ENCODE measurements around the gene PDE2A. TPM values are rescaled to one million over a fixed set of nuclear protein-coding genes. Genes with fewer than 3 reads are reported as not detected.

The PDE2A gene
- total RNA-seq, 1 donor from 2014 or later: 403 TPM

DNA sequence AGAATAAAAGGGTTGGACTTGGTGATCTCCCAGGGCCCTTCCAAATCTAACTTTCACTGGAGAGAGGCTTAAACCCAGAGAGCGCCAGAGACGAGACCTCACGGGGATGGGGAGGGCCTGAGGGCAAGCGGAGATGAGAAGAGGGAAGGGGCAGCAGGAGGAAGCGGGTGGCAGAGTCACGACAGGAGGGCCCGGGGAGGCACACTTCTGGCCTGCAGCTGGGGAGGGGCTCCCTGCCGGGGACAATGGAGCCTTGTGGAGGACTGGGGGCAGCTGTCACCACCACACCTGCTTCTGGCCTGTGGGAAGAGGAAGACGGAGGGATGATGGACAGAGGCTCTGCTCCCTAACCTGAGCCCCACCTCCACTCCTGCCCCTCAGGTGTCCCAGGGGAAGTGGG lies 40.2 kb downstream of the PDE2A start:
- H3K4me1 ChIP-seq: peaks cover 0 to 5% of the 10 kb centered on the region in 2 donors
- DNase-seq (ENCODE audit: low spot score in 2 of 2): no peak

DNA sequence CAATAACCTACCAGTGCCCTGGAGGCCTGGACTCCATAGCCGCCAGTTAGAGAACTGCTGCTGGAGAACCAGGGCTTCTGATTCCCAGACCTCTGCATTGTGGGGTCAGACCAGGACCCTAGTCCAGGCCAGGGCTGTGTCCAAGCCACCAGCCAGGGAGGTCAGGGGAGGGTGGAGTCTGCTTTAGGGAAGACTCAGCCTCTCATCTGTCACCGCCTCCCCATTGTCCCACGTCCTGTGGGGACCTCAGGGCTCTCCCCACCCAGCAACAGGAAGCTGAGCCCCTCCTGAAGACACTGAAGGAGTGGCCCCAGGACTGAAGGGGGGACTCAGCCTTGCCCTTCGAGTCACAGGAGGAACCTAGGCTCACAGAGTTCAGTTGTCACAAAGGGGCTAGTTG lies 41.2 kb downstream of the PDE2A start:
- DNase-seq (ENCODE audit: low spot score in 2 of 2): no peak
- Histone ChIP-seq H3K4me3 (no peak overlapping the region), H3K9me3 (no peaks in the 10 kb centered on the region), H3K27ac (no peak overlapping the region), H3K36me3 (no peaks in the 10 kb centered on the region), H3K4me1 (peaks cover 0 to 5% of the 10 kb centered on the region in 2 donors), H3K27me3 (no peaks in the 10 kb centered on the region)
- TF ChIP-seq, protein P1, sequence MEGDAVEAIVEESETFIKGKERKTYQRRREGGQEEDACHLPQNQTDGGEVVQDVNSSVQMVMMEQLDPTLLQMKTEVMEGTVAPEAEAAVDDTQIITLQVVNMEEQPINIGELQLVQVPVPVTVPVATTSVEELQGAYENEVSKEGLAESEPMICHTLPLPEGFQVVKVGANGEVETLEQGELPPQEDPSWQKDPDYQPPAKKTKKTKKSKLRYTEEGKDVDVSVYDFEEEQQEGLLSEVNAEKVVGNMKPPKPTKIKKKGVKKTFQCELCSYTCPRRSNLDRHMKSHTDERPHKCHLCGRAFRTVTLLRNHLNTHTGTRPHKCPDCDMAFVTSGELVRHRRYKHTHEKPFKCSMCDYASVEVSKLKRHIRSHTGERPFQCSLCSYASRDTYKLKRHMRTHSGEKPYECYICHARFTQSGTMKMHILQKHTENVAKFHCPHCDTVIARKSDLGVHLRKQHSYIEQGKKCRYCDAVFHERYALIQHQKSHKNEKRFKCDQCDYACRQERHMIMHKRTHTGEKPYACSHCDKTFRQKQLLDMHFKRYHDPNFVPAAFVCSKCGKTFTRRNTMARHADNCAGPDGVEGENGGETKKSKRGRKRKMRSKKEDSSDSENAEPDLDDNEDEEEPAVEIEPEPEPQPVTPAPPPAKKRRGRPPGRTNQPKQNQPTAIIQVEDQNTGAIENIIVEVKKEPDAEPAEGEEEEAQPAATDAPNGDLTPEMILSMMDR (IDR thresholded peaks at IDR 0.05): no peak
- intact Hi-C loops (cut with DNase I): no loop called here

More for the DNA sequence above, 40.2 kb downstream of the PDE2A start:
- intact Hi-C loops (cut with DNase I): no loop called here
- Histone ChIP-seq H3K27me3 (no peaks in the 10 kb centered on the region), H3K4me3 (no peak overlapping the region), H3K36me3 (no peaks in the 10 kb centered on the region), H3K9me3 (no peaks in the 10 kb centered on the region), H3K27ac (no peak overlapping the region)
- TF ChIP-seq, protein P1 (IDR thresholded peaks at IDR 0.05): no peak

DNA sequence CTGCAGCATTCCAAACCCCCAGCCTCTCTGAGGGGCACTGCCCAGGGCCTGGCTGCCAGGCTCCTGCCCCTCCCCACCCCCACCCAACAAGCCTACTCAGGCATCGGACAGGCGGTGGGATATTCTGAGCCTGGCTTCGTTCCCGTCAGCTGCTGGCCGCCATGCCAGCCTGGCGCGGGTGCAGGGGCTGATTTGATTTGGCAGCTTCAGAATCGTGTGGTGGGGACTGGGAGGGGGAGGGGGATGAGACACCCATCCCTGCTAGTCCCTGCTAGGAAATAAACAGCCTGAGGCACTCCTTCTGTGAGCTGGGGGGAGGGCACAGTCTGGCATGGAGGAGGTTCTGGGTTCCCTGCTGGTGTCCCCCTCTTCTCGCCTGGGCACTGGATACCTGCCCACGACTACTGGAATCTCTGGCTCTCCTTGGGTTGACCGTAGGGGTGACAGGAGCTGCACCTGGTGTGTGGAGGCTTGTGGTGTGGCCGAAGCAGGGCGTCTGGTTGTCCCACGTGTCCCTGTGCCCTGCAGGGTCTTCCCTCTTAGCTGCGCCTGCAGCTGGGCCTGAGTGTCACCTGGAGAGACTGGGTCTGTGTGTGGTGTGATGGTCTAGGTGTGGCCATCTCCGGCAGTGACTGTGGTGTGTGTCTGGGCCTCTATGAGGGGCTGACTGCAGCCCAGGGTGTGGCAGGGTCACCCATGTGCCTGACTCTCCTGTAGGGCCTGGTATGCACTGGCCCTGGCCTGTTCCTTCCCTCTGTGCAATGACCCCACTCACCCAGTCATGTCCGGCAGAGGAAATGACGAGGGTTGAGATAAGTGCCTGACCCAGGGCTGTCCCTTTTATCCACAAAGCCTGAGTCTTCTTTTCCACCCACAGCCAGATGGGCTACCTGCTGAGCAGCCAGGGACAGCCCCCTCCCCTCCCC lies 42.2 kb downstream of the PDE2A start:
- DNase-seq (ENCODE audit: low spot score in 2 of 2): no peak
- no peaks in the 10 kb centered on the region for H3K27me3 ChIP-seq
- TF ChIP-seq, protein P1 (IDR thresholded peaks at IDR 0.05): no peak
- H3K4me3 ChIP-seq: no peak overlapping the region
- no peaks in the 10 kb centered on the region for H3K36me3 ChIP-seq
- no peaks in the 10 kb centered on the region for H3K9me3 ChIP-seq
- H3K27ac ChIP-seq: no peak overlapping the region
- intact Hi-C loops (cut with DNase I): no loop called here
- peaks cover 0 to 5% of the 10 kb centered on the region in 2 donors for H3K4me1 ChIP-seq

DNA sequence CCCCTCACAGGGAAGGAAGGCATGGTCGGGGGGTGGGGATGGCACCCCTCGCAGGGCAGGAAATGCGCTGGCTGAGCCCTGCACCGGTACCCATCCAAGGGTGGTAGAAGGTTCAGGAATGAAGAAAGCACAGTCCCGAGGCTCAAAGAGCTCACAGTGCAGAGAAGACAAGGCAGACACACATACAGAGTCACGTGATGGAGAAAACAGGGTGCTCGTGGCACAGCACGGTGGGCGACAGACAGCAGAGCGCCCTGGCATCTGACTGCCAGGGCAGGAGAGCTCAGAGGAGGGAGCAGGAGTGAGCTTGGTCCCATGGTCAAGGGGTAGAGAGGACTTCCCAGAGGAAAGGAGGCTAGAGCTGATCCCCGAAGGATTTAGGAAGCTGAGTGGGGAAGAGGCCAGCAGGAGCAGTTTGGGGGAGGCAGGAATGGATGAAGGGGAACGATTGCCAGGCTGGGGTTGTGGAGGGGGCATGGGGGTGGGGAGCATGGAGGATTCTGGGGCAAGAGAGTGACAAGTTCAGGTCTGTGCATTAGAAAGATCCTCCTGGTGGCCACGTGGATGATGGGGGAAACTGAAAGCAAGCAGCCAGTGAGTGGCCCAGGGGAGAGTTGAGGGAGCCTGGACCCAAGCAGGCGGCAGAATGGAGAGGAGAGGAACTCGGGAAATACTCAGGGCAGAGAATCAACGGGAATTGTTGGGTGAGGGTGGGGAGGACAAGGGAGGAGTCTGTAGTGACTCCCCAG lies 43.9 kb downstream of the PDE2A start:
- Histone ChIP-seq H3K9me3 (no peaks in the 10 kb centered on the region), H3K36me3 (no peaks in the 10 kb centered on the region), H3K4me3 (no peak overlapping the region), H3K4me1 (peaks cover 0 to 9% of the 10 kb centered on the region in 2 donors), H3K27ac (no peak overlapping the region), H3K27me3 (no peaks in the 10 kb centered on the region)
- TF ChIP-seq, protein P1 (IDR thresholded peaks at IDR 0.05): no peak
- DNase-seq (ENCODE audit: low spot score in 2 of 2): no peak
- intact Hi-C loops (cut with DNase I): no loop called here

DNA sequence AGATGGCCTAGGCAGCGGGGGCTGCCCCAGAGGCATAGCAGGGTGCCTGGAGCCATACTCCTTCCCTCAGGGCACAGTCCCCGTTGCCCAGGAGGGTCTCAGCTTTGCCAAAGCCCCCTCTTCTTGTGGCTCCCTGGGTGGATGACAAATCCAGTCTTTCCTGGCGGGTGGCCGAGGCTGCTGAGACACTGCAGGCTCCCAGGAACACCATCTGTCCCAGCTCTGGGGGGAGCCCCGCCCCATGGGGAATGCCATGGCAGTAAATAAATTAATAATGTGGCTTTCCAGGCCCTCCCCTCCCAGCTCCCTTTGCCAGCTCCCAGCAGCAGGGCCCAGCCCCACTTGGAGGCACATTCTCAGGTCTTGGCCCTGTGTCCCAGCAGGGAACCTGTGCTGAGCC lies 45.0 kb downstream of the PDE2A start:
- Histone ChIP-seq H3K36me3 (no peaks in the 10 kb centered on the region), H3K27ac (no peak overlapping the region), H3K9me3 (no peaks in the 10 kb centered on the region), H3K27me3 (no peaks in the 10 kb centered on the region), H3K4me1 (peaks cover 0 to 9% of the 10 kb centered on the region in 2 donors), H3K4me3 (no peak overlapping the region)
- intact Hi-C loops (cut with DNase I): no loop called here
- TF ChIP-seq, protein P1 (IDR thresholded peaks at IDR 0.05): no peak
- no peak for DNase-seq (ENCODE audit: low spot score in 2 of 2)
